Jurkat, Clone E6-1 (cell line): Measurements from ENCODE around the gene WNT7A.
"Not testable (repeated sequence)": the region's sequence is repeated elsewhere in the genome, so short reads cannot be mapped to it uniquely, and the experiment has no call there.

Source experiments
- DNase-seq: peaks from one replicate; pipeline ENCODE4 v3.0.0-alpha.2; 2011; ENCODE audit warnings: low read depth, low spot score
- H3K4me3 ChIP-seq: 2 replicates; pipeline ENCODE4 v1.5.1; 2011; ENCODE audit warnings: mild to moderate bottlenecking, low read length, control low read depth, moderate library complexity

The WNT7A gene

GRCh38 chr3:13868844-13869724, 10.8 kb downstream of the WNT7A start:
- no peak overlapping the region for H3K4me3 ChIP-seq
- no peak for DNase-seq

- DNase-seq = no peak
- H3K4me3 ChIP-seq = no peak overlapping the region
Observed at GRCh38 chr3:13867732-13868131, 12.1 kb downstream of the WNT7A start.

GRCh38 chr3:13866041-13866965, 13.6 kb downstream of the WNT7A start:
- no peak overlapping the region; the same call in 1 of the 2 replicates for H3K4me3 ChIP-seq
- peak; percentile 49 for DNase-seq

GRCh38 chr3:13865581-13865980, 14.3 kb downstream of the WNT7A start:
- DNase-seq = no peak
- no peak overlapping the region for H3K4me3 ChIP-seq

DNA sequence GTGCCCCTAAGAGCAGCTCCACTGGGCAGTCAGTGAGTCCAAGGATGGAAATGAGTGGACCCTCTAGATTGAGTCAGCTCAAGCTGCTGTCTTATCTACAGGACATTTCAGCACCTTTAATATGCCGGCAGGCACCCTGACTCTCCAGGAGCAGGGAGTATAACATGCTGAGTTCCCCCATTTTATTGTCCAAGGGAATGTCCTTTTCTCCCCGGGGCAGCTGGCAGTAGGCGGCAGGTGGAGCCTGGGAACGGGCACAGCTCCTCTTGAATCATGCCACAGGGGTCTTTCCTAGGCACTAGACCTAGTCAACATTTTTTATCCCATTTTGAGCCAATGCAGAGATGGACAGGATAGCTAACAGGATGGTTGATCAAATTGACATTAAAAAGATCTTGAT, 14.8 kb downstream of the WNT7A start:
- no peak for DNase-seq
- no peak overlapping the region for H3K4me3 ChIP-seq

- no peak for DNase-seq
- no peak overlapping the region for H3K4me3 ChIP-seq
Observed at GRCh38 chr3:13863965-13864595, 15.8 kb downstream of the WNT7A start.

GRCh38 chr3:13863382-13863952, 16.4 kb downstream of the WNT7A start:
- no peak overlapping the region for H3K4me3 ChIP-seq
- DNase-seq = no peak

GRCh38 chr3:13861461-13861860, 18.4 kb downstream of the WNT7A start:
- no peak overlapping the region for H3K4me3 ChIP-seq
- DNase-seq = no peak

- no peak overlapping the region for H3K4me3 ChIP-seq
- no peak for DNase-seq
Observed at GRCh38 chr3:13860001-13860400, 19.9 kb downstream of the WNT7A start.

GRCh38 chr3:13858768-13859520, 20.9 kb downstream of the WNT7A start:
- H3K4me3 ChIP-seq = no peak overlapping the region
- no peak for DNase-seq

DNA sequence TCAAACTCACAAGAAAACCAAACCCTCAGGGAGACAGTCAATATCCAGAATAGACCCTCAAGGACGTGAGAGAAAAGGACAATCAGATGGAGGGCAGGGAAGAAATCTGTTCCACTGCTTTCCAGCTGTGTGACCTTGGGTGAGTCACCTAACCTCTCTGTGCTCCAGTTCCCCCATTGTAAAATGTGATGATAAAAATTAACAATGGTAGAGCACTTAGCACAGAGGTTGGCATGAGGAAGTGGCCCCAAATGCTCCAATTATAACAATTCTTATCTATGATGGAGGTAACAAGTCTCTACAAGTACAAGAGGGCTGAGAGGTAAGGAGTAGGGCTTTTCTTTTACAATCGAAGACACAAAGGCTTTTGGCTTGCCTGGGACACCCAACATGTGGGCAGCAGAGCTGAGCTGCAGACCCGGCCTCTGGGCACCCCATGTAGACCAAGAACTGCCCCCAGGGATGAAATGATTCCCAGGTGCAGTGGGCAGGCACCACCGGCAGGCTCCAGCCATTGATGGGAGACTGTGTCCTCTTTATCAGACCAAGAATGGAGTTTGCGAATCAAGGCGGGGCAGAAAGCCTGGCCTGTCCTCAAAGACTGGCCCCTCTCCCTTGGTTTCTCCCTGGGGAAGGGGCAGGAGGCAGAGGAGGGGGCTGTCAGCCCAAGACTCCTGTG, 22.0 kb downstream of the WNT7A start:
- DNase-seq = no peak
- H3K4me3 ChIP-seq = no peak overlapping the region

- not testable (repeated sequence) for DNase-seq, H3K4me3 ChIP-seq
Observed at GRCh38 chr3:13856628-13857027, 23.2 kb downstream of the WNT7A start.

- DNase-seq = no peak
- no peak overlapping the region for H3K4me3 ChIP-seq
Observed at GRCh38 chr3:13856006-13856405, 23.9 kb downstream of the WNT7A start.

DNA sequence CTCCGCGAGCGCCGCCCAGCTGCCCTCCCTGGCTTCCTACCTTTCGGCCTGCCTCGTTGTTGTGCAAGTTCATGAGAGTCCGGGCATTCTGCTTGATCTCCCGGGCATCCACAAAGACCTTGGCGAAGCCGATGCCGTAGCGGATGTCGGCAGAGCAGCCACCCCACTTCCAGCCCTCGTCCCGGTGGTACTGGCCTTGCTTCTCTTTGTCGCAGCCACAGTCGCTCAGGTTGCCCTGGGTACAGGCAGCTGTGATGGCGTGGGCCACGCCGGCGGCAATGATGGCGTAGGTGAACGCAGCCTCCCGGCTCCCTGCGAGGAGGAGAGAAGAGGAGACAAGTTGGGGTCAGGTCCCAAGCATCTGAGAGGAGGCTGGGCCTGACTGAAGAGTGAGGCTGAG, 25.4 kb downstream of the WNT7A start:
- DNase-seq = no peak
- no peak overlapping the region for H3K4me3 ChIP-seq

- H3K4me3 ChIP-seq = no peak overlapping the region
Observed at GRCh38 chr3:13853978-13854296, 25.9 kb downstream of the WNT7A start.

DNA sequence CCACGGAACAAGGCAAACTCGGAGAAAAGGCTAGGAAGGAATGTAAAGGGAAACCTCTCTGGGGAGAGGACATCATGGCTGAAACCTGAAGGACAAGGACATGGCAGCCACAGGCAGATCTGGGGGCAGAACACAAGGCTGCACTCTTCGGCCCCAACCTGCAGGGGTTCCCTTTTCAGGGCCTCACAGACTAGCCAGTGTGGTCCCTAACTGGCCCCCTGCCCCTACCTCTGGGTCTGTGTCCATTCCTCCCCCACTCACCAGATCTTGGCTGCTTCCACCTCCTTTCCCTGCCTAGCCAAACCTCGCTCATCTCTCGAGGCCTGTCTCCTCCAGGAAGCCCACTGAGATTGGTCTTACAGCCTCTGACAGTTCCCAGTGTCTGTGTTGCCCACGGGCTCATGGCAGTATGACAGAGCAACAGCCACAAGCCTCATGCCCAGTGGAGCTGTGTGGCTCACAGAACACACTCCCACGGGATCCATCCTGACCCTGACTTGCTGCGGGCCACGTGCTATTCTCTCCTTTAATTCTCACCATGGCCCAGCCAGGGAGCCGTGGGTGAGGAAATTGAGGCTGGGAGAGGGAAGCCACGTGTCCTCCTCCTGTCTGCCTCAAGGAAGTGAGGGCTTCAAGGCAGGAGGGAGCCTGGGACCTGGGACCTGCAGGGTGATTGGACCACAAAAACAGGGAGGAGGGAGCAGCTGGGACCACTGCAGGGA, 26.5 kb downstream of the WNT7A start:
- H3K4me3 ChIP-seq = no peak overlapping the region
- DNase-seq = no peak

More at GRCh38 chr3:13853978-13854296, 25.9 kb downstream of the WNT7A start:
- no peak for DNase-seq

DNA sequence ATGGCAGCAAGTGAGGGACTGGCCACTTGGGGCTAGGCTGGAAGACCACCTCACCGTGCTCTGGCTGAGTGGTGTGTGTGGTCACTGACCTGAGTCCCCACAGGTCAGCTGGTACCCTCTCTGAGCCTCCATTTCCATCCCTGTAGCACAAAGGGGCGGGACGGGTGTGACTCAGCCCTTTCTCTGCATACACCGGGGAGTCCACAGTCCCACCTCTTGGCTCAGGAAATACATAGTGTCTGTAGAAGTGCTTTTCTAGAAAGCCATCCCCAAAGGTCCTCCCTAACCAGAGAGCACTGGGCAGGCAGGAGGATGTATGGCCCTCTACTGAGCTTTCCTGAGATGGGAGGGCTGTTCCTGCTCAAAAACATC, 27.2 kb downstream of the WNT7A start:
- H3K4me3 ChIP-seq = no peak overlapping the region
- DNase-seq = no peak
